Measurements from ENCODE around the gene ASTN2. TPM values are rescaled to one million over a fixed set of nuclear protein-coding genes. Genes with fewer than 3 reads are reported as not detected.

Gene ASTN2
- total RNA-seq, 2 experiments from 2014 or later, result 1.7 to 4.2 TPM

GRCh38 chr9:116453785-116454184 lies 961.1 kb downstream of the ASTN2 start:
- BruUV-seq (replicated peaks), result no TSS peak

DNA sequence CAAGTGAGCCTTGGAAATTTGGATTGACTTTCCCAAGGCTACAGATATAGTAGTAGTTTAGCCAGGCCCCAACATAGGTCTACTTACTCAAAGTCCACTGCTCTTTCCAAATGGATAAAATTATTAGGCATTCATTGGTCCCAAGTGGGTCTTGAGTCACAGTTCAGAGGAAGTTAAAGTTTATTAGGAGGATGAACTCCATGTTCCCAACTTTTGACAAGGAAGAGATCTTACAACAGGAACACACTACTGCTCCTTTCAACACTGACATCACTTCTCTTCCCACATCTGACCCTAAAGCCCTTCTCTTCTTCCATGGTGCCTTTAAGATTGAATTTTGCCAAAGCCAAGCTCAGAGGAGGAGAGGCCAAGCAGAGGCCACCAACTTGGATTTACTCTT lies 962.2 kb downstream of the ASTN2 start:
- Histone ChIP-seq H4K20me1 (ENCODE audit: insufficient read depth, low read length) (no peaks in the 10 kb centered on the region), H3K9me2 (ENCODE audit: insufficient read depth, low read length) (no peaks in the 10 kb centered on the region), H2AFZ (ENCODE audit: low read length) (no peak overlapping the region), H3K79me2 (ENCODE audit: insufficient read depth, low read depth, low read length) (no peaks in the 10 kb centered on the region), H3K4me3 (ENCODE audit: low read depth, low read length, poor library complexity, severe bottlenecking) (no peak overlapping the region), H3K4me1 (ENCODE audit: insufficient read depth, low read length, poor library complexity, severe bottlenecking) (no peaks in the 10 kb centered on the region), H3K4me2 (ENCODE audit: low read length) (no peak overlapping the region), H3K36me3 (ENCODE audit: insufficient read depth, low read length) (no peaks in the 10 kb centered on the region), H3K9me3 (ENCODE audit: low read length) (no peaks in the 10 kb centered on the region), H3K27ac (ENCODE audit: low read depth, low read length, poor library complexity, severe bottlenecking) (no peak overlapping the region)
- intact Hi-C loops (cut with micrococcal nuclease; ENCODE audit: unreplicated experiment), result no loop called here
- POLR2A ChIA-PET, result no interaction called here
- CTCF ChIA-PET (ENCODE audit: unreplicated experiment), result interaction anchor here (0.7 kb wide), 1 partner anchor 64 kb away, joined by 3 read pairs; no protein-coding TSS in a partner anchor
- TF ChIP-seq, protein P1, sequence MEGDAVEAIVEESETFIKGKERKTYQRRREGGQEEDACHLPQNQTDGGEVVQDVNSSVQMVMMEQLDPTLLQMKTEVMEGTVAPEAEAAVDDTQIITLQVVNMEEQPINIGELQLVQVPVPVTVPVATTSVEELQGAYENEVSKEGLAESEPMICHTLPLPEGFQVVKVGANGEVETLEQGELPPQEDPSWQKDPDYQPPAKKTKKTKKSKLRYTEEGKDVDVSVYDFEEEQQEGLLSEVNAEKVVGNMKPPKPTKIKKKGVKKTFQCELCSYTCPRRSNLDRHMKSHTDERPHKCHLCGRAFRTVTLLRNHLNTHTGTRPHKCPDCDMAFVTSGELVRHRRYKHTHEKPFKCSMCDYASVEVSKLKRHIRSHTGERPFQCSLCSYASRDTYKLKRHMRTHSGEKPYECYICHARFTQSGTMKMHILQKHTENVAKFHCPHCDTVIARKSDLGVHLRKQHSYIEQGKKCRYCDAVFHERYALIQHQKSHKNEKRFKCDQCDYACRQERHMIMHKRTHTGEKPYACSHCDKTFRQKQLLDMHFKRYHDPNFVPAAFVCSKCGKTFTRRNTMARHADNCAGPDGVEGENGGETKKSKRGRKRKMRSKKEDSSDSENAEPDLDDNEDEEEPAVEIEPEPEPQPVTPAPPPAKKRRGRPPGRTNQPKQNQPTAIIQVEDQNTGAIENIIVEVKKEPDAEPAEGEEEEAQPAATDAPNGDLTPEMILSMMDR (conservative IDR thresholded peaks at IDR 0.05; ENCODE audit: low read length), result no peak
- TF ChIP-seq EZH2phosphoT487 (IDR thresholded peaks at IDR 0.05; ENCODE audit: borderline replicate concordance, low read depth, low read length), result no peak
- no TSS peak for BruUV-seq (replicated peaks)
- DNase-seq (ENCODE audit: low spot score), result no peak

More at GRCh38 chr9:116453785-116454184, 961.1 kb downstream of the ASTN2 start:
- H3K4me2 ChIP-seq (ENCODE audit: low read length), result no peak overlapping the region
- H3K27ac ChIP-seq (ENCODE audit: low read depth, low read length, poor library complexity, severe bottlenecking), result no peak overlapping the region
- H2AFZ ChIP-seq (ENCODE audit: low read length), result no peak overlapping the region
- ChIA-PET CTCF (ENCODE audit: unreplicated experiment) (no interaction called here), POLR2A (no interaction called here)
- H3K9me3 ChIP-seq (ENCODE audit: low read length), result no peaks in the 10 kb centered on the region
- H4K20me1 ChIP-seq (ENCODE audit: insufficient read depth, low read length), result no peaks in the 10 kb centered on the region
- H3K36me3 ChIP-seq (ENCODE audit: insufficient read depth, low read length), result no peaks in the 10 kb centered on the region
- H3K9me2 ChIP-seq (ENCODE audit: insufficient read depth, low read length), result no peaks in the 10 kb centered on the region
- TF ChIP-seq, protein P1 (conservative IDR thresholded peaks at IDR 0.05; ENCODE audit: low read length), result no peak
- TF ChIP-seq EZH2phosphoT487 (IDR thresholded peaks at IDR 0.05; ENCODE audit: borderline replicate concordance, low read depth, low read length), result no peak
- no peaks in the 10 kb centered on the region for H3K4me1 ChIP-seq (ENCODE audit: insufficient read depth, low read length, poor library complexity, severe bottlenecking)
- H3K79me2 ChIP-seq (ENCODE audit: insufficient read depth, low read depth, low read length), result no peaks in the 10 kb centered on the region
- intact Hi-C loops (cut with micrococcal nuclease; ENCODE audit: unreplicated experiment), result no loop called here
- DNase-seq (ENCODE audit: low spot score), result no peak
- H3K4me3 ChIP-seq (ENCODE audit: low read depth, low read length, poor library complexity, severe bottlenecking), result no peak overlapping the region

DNA sequence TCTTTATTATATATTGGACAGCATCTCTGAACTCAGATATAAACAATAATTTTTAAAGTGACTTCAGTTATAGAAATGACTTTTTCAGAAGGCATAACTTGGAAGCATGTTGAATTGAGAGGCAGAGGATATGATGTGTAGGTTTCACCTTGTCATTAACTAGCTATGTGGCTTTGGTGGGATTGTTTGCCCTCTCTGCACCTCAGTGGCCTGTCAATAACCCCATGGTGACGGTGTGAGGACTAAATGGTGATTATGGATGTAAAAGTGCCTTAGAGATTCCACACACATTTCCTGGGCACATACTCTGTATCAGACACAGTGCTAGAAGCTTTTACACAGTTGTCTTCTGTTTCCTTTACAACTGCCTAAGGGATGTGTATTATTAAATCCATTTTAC lies 962.6 kb downstream of the ASTN2 start:
- Histone ChIP-seq H3K9me2 (ENCODE audit: insufficient read depth, low read length) (no peaks in the 10 kb centered on the region), H3K4me1 (ENCODE audit: insufficient read depth, low read length, poor library complexity, severe bottlenecking) (no peaks in the 10 kb centered on the region), H3K4me3 (ENCODE audit: low read depth, low read length, poor library complexity, severe bottlenecking) (no peak overlapping the region), H3K9me3 (ENCODE audit: low read length) (no peaks in the 10 kb centered on the region), H3K36me3 (ENCODE audit: insufficient read depth, low read length) (no peaks in the 10 kb centered on the region), H3K4me2 (ENCODE audit: low read length) (no peak overlapping the region), H3K27ac (ENCODE audit: low read depth, low read length, poor library complexity, severe bottlenecking) (no peak overlapping the region), H4K20me1 (ENCODE audit: insufficient read depth, low read length) (no peaks in the 10 kb centered on the region), H3K79me2 (ENCODE audit: insufficient read depth, low read depth, low read length) (no peaks in the 10 kb centered on the region), H2AFZ (ENCODE audit: low read length) (no peak overlapping the region)
- DNase-seq (ENCODE audit: low spot score), result no peak
- CTCF ChIA-PET (ENCODE audit: unreplicated experiment), result interaction anchor here (0.7 kb wide), 1 partner anchor 64 kb away, joined by 3 read pairs; no protein-coding TSS in a partner anchor
- intact Hi-C loops (cut with micrococcal nuclease; ENCODE audit: unreplicated experiment), result no loop called here
- no TSS peak for BruUV-seq (replicated peaks)
- POLR2A ChIA-PET, result no interaction called here
- TF ChIP-seq, protein P1 (conservative IDR thresholded peaks at IDR 0.05; ENCODE audit: low read length), result no peak
- no peak for TF ChIP-seq EZH2phosphoT487 (IDR thresholded peaks at IDR 0.05; ENCODE audit: borderline replicate concordance, low read depth, low read length)
